Activated naive CD8-positive, alpha-beta T cell treated with anti-CD3 and anti-CD28 coated beads, Interleukin-2, amount 10 ng/mL, durations not matched to agents 7 days and 5 days (primary cell): Measurements from ENCODE around the gene SLC1A2. TPM values are rescaled to one million over a fixed set of nuclear protein-coding genes. Genes with fewer than 3 reads are reported as not detected.

Experiments used
- ATAC-seq: fragments of 150-1000 bp; cut with Tn5 transposase; one replicate; pipeline ENCODE4 v1.10.0; 2021; ENCODE audit warnings: low read depth, moderate library complexity
- POLR2A ChIA-PET: fragments of 350-600 bp; sonication (Branson Sonifier 250); formaldehyde crosslinking; loops from one replicate; lab custom pipeline; 2021; ENCODE audit warnings: antibody characterized with exemption; lab: Charles Lee
- DNase-seq: peaks from one replicate; pipeline ENCODE4 v3.0.0; 2021
- H3K27ac Mint-ChIP-seq: one replicate; pipeline ENCODE4 v1.8.0; 2022; ENCODE audit warnings: mild to moderate bottlenecking, mixed read lengths
- H3K27me3 Mint-ChIP-seq: one replicate; pipeline ENCODE4 v1.8.0; 2022; ENCODE audit warnings: mild to moderate bottlenecking, moderate library complexity, mixed read lengths
- H3K36me3 Mint-ChIP-seq: one replicate; pipeline ENCODE4 v1.8.0; 2021; ENCODE audit warnings: mild to moderate bottlenecking, mixed read lengths
- H3K4me1 Mint-ChIP-seq: one replicate; pipeline ENCODE4 v1.8.0; 2021; ENCODE audit warnings: mixed read lengths
- H3K4me3 Mint-ChIP-seq: one replicate; pipeline ENCODE4 v1.8.0; 2022; ENCODE audit warnings: mild to moderate bottlenecking, moderate library complexity, mixed read lengths
- H3K9me3 Mint-ChIP-seq: one replicate; pipeline ENCODE4 v1.8.0; 2021; ENCODE audit warnings: mixed read lengths
- total RNA-seq, 2 experiments: library from RNA; stranded (reverse); gene quantifications; one replicate each; pipeline ENCODE4 v1.2.3, GENCODE V29; 2021

Gene SLC1A2
- total RNA-seq, 2 experiments from 2014 or later, result not detected

DNA sequence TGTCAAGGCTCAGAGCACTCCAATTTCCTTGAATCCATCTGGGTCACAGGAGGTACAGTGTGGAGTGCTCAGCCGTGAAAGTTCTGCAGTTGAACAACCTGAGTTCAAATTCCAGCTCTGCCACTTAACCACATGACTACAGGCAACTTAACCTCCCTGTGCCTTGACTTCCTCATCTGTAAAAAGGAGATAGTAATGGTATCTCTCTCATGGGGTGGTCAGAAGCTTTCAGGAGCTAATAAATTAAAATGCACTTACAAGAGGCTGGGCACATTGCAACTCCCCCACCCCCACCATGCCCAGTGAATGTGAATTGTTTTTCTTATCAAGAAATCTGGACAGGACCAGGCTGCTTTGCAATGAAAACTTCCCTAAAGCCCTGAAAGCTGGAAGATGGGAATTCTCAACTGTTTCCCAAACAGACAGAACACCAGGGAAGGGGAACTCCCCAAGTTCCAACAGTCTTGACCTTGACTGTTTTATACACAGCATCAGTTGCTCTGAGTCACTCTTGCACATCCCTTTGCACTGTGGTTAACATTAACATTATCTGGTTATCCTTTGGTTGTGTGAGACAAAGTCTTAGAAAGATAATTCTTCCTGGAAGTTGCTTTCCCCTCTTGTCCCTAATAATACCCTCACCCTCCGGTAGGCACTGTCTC is 137.0 kb downstream of the SLC1A2 start:
- Mint-ChIP-seq H3K36me3 (peaks cover 11% of the 10 kb centered on the region), H3K27me3 (no peaks in the 10 kb centered on the region), H3K27ac (peak overlapping the region; percentile 54), H3K9me3 (peaks cover 10% of the 10 kb centered on the region), H3K4me3 (peak overlapping the region; percentile 38), H3K4me1 (peaks cover 21% of the 10 kb centered on the region)
- ATAC-seq, result peak; percentile 86
- POLR2A ChIA-PET, result no interaction called here
- DNase-seq, result no peak

DNA sequence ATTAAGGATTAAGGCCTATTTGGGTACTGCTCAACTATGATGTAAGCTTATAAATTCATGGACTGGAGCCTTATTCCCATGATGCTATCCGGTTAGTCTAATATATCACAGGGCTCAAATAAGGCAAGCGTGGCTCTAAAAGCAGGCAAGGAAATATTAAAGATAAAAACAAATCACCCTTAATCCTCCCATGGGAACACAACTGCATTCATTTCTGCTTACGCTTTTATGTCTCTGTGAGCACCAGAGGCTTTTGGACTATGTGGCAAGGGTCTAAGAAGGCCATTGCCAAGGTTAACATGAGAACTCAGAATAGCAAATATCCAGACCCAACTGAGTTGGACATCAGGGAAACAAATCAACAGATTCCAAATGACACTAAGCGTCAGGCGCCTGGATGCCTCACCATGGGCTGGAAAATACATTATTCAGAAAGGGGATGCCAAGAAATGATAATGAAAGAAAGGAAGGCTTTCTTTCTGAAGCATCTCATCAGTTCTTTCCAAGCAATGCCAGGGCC is 138.1 kb downstream of the SLC1A2 start:
- Mint-ChIP-seq H3K9me3 (peaks cover 5% of the 10 kb centered on the region), H3K36me3 (peaks cover 9% of the 10 kb centered on the region), H3K27ac (no peak overlapping the region), H3K4me1 (peaks cover 21% of the 10 kb centered on the region), H3K27me3 (no peaks in the 10 kb centered on the region), H3K4me3 (no peak overlapping the region)
- no peak for ATAC-seq
- DNase-seq, result no peak
- POLR2A ChIA-PET, result no interaction called here

DNA sequence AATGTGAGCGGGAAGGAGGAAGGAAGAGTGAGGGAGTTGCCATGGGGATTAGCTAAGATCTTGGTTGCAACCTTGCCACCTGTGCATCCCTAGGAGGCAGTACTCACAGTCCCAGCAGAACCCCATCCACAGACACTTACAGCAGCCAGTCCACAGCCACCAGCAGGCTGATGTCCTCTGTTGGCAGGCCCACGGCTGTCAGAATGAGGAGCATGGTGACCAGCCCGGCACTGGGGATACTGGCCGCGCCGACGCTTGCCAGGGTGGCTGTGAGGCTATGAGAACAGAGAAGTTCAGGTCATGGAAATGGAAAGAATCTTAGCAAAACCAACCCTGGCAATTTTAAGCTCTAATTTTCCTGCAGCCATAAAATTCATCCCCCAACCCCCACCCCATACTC is 138.6 kb downstream of the SLC1A2 start:
- Mint-ChIP-seq H3K4me3 (no peak overlapping the region), H3K4me1 (peaks cover 26% of the 10 kb centered on the region), H3K27ac (no peak overlapping the region), H3K27me3 (no peaks in the 10 kb centered on the region), H3K9me3 (peaks cover 5% of the 10 kb centered on the region), H3K36me3 (peaks cover 9% of the 10 kb centered on the region)
- DNase-seq (no peak), ATAC-seq (no peak)
- POLR2A ChIA-PET, result no interaction called here

DNA sequence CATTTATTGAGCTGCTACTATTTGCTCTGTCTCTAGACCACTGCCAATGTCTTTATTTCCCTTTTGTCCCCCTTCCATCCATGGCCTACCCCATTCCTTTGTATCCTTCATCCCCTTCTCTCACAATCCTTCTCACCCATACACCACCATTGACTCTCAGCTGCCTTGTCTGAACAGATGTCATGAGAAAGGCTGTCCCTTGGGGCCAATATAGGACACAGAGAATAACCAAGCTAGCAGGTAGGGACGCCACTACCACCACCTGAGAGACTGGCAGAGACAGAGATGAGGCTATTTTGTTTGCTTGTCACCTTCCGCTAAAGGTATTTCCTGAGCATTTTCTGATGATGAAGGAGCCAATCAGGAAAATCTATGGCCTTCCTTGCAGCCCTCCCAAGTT is 141.5 kb downstream of the SLC1A2 start:
- DNase-seq (no peak), ATAC-seq (no peak)
- Mint-ChIP-seq H3K4me1 (peaks cover 42% of the 10 kb centered on the region), H3K9me3 (peaks cover 2% of the 10 kb centered on the region), H3K27ac (no peak overlapping the region), H3K36me3 (peaks cover 13% of the 10 kb centered on the region), H3K4me3 (no peak overlapping the region), H3K27me3 (no peaks in the 10 kb centered on the region)
- POLR2A ChIA-PET, result interaction anchor here (0.7 kb wide), 1 partner anchor 783 kb away, joined by 3 read pairs; no protein-coding TSS in a partner anchor

DNA sequence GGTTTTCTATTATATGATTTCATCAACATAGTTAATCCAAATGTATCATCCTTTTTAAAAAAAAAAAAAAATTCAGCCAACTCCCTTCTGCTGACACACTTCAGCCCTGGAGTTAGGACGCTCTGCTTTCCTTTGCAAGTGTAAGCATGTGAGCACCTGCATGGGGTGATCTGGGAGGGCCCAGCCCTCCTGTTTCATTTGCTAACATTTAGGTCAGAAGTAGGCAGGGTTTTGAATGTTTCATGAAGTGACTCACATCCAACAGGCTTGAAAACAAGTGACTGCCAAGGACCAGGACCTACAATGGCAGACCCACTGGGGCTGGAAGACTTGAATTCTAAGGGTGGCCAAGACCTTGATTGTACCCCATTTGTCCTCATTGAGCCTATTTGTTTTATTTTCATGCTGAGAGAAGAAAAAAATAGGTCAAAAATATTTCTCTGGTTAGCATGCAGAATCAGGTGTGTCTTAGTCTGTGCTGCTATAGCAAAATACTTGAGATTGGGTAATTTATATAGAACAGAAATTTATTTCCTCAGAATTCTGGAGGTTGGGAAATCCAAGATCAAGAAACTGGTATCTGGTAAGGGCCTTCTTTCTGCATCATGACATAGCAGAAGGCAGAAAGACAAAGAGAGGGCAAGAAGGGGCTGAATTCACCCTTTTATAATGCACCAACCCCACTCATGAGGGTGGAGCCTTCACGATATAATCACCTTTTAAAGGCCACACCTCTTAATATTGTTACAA is 142.8 kb downstream of the SLC1A2 start:
- H3K27ac Mint-ChIP-seq, result no peak overlapping the region
- DNase-seq (no peak), ATAC-seq (no peak)
- no peak overlapping the region for H3K4me3 Mint-ChIP-seq
- peaks cover 46% of the 10 kb centered on the region for H3K4me1 Mint-ChIP-seq
- H3K9me3 Mint-ChIP-seq, result peaks cover 2% of the 10 kb centered on the region
- POLR2A ChIA-PET, result no interaction called here
- H3K27me3 Mint-ChIP-seq, result no peaks in the 10 kb centered on the region
- H3K36me3 Mint-ChIP-seq, result peaks cover 13% of the 10 kb centered on the region

DNA sequence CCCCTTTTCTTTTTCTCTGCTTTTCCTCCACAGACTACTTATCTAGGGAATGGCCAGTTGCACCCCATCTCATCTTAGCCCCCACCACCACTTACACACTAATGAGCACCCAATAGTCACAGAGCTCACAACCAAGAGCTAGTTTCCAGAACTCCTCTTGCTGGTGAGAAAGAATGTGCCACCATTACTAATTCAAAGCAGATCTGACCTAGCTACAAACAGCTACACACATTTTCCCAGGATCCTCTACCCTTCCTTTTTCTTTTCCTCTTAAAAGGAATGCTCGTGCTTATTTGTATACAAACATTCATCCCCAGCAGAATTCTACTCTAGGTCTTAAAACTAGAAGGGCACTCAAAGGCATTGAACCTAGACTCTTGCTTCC is 143.6 kb downstream of the SLC1A2 start:
- POLR2A ChIA-PET, result no interaction called here
- Mint-ChIP-seq H3K27ac (no peak overlapping the region), H3K36me3 (peaks cover 15% of the 10 kb centered on the region), H3K4me3 (no peak overlapping the region), H3K27me3 (no peaks in the 10 kb centered on the region), H3K4me1 (peaks cover 48% of the 10 kb centered on the region), H3K9me3 (peaks cover 4% of the 10 kb centered on the region)
- DNase-seq (no peak), ATAC-seq (no peak)

DNA sequence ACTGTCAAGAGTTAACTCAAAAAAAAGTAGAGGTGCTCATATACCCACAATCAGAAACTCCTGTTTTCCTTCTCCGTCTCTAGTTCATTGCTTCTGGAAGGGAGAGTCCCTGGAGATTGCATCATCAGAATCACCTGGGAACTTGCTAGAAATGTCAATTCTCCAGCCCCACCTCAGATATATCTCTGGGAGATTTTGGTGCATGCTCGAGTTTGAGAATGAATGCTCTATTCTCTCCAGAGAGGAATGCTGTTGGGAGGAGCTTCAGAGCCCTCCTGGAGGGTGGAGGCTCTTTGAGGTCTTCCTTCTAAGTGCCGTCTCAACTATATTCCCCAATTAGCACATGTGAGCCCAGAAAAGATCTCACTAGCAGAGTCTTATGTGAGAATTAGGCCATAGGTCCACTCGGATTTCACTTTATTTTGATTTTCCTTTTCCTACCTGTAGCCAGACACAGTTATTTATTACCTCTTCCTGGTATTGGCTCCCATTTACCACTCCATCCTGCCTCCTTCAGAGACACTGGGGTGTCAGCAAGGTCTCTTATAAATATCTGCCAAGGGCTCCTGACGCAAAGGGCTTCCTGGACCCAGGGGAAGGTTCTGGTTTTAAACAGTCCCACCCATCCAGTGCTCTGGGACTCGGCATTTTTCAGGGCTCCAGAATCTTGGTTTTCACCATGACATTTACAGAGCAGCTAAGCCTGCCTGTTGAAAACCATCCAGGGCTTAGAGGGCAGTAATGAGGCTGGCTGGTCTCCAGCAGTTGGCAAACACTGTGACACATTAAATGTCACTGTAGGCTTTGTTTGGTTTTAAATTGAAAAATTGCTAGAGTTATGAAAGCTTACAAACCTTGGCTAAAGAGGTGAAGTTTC is 144.2 kb downstream of the SLC1A2 start:
- H3K27ac Mint-ChIP-seq, result no peak overlapping the region
- DNase-seq, result no peak
- POLR2A ChIA-PET, result no interaction called here
- H3K4me1 Mint-ChIP-seq, result peaks cover 48% of the 10 kb centered on the region
- no peak overlapping the region for H3K4me3 Mint-ChIP-seq
- H3K36me3 Mint-ChIP-seq, result peaks cover 18% of the 10 kb centered on the region
- no peaks in the 10 kb centered on the region for H3K27me3 Mint-ChIP-seq
- no peak for ATAC-seq
- peaks cover 7% of the 10 kb centered on the region for H3K9me3 Mint-ChIP-seq

DNA sequence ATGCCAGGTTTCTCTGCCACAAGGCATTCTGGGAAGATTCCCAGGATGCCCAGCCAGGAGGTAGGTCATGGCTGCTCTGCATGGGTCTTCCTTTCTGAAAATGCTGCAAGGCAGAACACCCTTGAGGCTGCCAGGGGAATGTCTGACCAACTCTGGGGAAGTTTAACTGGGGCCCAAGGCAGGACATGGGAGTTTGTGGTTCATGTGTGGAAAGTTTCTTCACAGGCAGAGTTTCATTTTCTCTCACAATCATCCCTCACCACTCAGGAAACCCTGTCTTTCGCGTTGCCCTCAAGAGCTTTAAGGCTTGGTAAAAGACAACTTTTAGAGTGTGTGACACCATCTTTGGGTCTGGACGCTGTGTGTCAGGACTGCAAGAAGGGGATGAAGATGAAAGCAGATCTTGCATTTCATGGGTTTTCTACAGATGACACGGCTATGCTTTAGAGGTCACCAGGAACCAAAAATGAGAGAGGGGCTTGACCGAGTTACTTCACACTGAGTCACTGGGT is 146.9 kb downstream of the SLC1A2 start:
- peak overlapping the region; percentile 91 for H3K27ac Mint-ChIP-seq
- H3K27me3 Mint-ChIP-seq, result no peaks in the 10 kb centered on the region
- ATAC-seq, result peak; percentile 98
- H3K4me1 Mint-ChIP-seq, result peaks cover 43% of the 10 kb centered on the region
- peak; percentile 49 for DNase-seq
- peaks cover 13% of the 10 kb centered on the region for H3K36me3 Mint-ChIP-seq
- H3K9me3 Mint-ChIP-seq, result peaks cover 5% of the 10 kb centered on the region
- POLR2A ChIA-PET, result interaction anchor here (1.0 kb wide), 1 partner anchor 98 kb away, joined by 3 read pairs; no protein-coding TSS in a partner anchor
- H3K4me3 Mint-ChIP-seq, result peak overlapping the region; percentile 9

DNA sequence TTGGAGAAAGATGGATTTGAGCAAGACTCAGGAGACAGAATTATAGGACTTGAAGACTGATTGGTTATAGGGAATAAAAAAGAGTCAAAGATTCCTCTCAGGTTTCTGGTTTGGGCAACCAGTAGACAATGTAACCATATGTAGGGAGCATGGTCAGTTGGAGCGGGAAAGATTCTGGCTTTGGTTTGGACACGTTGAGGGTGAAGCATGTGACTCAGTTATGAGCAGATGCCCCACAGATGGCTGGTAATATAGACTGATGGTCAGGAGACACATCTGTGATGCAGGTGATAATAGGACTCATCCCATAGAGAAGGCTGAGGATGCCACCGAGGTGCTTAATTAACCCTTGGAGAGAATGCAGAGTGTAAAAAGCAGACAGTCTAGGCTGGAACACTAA is 148.3 kb downstream of the SLC1A2 start:
- H3K4me3 Mint-ChIP-seq, result no peak overlapping the region
- peaks cover 41% of the 10 kb centered on the region for H3K4me1 Mint-ChIP-seq

DNA sequence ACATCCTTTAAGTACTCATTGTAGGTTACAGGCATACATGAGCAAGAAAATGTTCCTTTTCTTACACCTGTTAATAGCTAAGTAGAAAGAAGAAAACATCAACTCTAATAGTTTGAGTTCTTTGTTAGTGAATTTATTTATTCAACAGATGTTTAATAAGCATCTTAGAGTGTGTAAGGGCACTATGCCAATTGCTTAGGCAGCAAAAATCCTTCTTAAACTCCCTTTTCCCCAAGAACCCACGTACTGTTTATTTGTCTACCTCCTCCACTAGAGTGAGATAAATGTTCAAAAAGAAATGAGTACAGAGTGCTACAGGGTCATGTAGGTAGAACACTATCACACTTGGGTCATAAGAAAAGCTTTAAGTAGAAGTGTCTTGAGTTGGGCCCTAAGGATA is 149.0 kb downstream of the SLC1A2 start:
- Mint-ChIP-seq H3K36me3 (peaks cover 12% of the 10 kb centered on the region), H3K27me3 (peaks cover 3% of the 10 kb centered on the region), H3K27ac (no peak overlapping the region), H3K9me3 (peaks cover 6% of the 10 kb centered on the region), H3K4me3 (no peak overlapping the region), H3K4me1 (peaks cover 37% of the 10 kb centered on the region)
- ATAC-seq (no peak), DNase-seq (no peak)
- POLR2A ChIA-PET, result no interaction called here

More for the DNA sequence above, 148.3 kb downstream of the SLC1A2 start:
- peaks cover 6% of the 10 kb centered on the region for H3K9me3 Mint-ChIP-seq
- peaks cover 12% of the 10 kb centered on the region for H3K36me3 Mint-ChIP-seq
- H3K27me3 Mint-ChIP-seq, result peaks cover 3% of the 10 kb centered on the region
- no peak overlapping the region for H3K27ac Mint-ChIP-seq
- no peak for DNase-seq
- POLR2A ChIA-PET, result no interaction called here
- no peak for ATAC-seq

DNA sequence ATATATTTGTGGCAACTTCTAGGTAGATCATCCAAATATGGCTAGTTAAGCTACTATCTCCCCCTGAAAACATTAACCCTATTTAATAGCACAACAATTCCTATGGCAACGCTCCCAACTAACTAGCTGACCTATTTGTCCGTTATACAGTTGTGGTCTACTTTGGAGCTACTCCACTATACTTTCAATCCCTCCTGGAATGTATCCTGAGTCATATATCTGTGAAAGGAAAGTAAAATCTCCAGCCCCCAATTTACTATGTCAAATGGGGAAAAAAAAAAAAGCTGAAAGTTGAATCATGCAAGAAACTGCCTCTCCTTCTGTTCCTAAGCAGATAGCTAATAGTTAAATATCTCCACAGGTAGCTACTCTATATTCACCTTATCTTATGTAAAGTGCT is 151.9 kb downstream of the SLC1A2 start:
- H3K36me3 Mint-ChIP-seq, result peaks cover 5% of the 10 kb centered on the region
- H3K4me3 Mint-ChIP-seq, result no peak overlapping the region
- no peak for ATAC-seq
- POLR2A ChIA-PET, result interaction anchor here (0.5 kb wide), 1 partner anchor 967 kb away, joined by 4 read pairs; no protein-coding TSS in a partner anchor
- peaks cover 3% of the 10 kb centered on the region for H3K27me3 Mint-ChIP-seq
- H3K27ac Mint-ChIP-seq, result no peak overlapping the region
- no peak for DNase-seq
- peaks cover 6% of the 10 kb centered on the region for H3K9me3 Mint-ChIP-seq
- H3K4me1 Mint-ChIP-seq, result peaks cover 14% of the 10 kb centered on the region

DNA sequence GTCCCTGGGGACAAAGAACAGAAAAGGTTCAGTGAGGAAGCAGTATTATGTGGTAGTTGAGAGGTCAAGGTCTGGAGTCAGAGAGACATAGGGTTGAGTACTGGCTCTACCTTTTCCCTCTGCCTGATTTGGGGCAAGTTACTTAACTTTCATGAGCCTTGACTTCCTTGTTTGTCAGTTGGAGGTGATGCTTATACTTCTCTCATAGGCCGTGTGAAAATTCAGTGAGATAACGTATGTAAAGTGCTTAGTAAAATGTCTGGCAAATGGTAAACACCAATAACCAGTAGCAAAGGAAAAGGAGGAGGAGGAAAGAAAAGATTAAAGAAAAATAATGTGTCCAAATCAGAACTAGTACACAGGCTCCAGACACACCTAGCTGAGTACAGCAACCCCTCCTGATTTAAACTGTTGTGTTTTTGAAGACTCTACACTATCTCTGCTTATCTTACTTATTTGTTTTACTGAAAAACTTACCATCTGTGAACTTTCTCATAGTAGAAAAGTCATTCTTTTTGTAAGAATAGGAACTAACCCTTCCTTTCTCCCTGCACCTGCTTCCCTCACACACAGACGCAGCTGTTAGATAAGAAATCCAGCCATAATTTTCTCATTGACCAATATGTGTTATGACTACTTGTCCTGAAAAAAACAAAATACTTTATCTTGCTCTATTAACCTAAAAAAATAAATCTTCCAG is 153.5 kb downstream of the SLC1A2 start:
- H3K36me3 Mint-ChIP-seq, result peaks cover 8% of the 10 kb centered on the region
- POLR2A ChIA-PET, result no interaction called here
- H3K4me1 Mint-ChIP-seq, result peaks cover 5% of the 10 kb centered on the region
- H3K27ac Mint-ChIP-seq, result no peak overlapping the region
- ATAC-seq, result no peak
- H3K9me3 Mint-ChIP-seq, result peaks cover 6% of the 10 kb centered on the region
- DNase-seq, result no peak
- H3K27me3 Mint-ChIP-seq, result peaks cover 3% of the 10 kb centered on the region
- no peak overlapping the region for H3K4me3 Mint-ChIP-seq
